ENCODE data around the gene PRKACA.

PRKACA gene

DNA sequence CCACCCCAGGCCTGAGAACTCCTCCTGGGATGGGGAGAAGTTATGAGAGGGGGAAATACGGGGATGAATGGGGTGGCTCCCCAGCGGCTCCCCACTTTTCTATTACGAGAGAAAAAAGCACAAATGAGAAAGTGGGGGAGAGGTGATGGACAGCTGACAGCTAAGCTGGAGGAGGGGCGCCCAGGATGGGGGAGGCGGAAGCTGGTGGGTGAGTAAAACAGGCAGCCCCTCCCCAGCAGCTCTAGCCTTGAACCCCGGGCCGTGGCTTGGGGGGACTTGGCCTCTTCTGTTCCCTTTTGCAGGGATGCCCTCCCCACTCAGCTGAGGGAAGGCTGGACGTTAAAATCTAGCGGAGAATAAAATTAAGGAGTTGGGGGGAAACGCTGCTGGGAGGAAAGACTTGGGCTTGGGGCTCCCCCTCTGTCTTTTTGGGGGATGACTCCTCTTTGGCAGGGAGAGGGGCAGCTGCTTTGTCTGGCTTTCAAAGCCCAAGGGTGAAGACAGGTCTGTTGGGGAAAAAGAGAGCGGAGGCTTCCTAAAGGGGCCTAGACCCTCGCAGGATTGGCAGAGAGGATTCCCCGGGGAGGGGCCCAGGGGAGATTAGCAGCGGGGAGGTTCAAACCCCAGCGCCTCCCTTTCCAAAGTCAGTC lies 25.6 kb downstream of the PRKACA start:
- peak; percentile 47 for DNase-seq

- DNase-seq: peak; percentile 85
Observed at GRCh38 chr19:14091081-14091812, 26.3 kb downstream of the PRKACA start.

GRCh38 chr19:14090509-14091080 lies 27.0 kb downstream of the PRKACA start, which contains the start of gene SAMD1:
SAMD1 (minus strand) TSS chr19:14090751.
- DNase-seq: peak; percentile 85

DNA sequence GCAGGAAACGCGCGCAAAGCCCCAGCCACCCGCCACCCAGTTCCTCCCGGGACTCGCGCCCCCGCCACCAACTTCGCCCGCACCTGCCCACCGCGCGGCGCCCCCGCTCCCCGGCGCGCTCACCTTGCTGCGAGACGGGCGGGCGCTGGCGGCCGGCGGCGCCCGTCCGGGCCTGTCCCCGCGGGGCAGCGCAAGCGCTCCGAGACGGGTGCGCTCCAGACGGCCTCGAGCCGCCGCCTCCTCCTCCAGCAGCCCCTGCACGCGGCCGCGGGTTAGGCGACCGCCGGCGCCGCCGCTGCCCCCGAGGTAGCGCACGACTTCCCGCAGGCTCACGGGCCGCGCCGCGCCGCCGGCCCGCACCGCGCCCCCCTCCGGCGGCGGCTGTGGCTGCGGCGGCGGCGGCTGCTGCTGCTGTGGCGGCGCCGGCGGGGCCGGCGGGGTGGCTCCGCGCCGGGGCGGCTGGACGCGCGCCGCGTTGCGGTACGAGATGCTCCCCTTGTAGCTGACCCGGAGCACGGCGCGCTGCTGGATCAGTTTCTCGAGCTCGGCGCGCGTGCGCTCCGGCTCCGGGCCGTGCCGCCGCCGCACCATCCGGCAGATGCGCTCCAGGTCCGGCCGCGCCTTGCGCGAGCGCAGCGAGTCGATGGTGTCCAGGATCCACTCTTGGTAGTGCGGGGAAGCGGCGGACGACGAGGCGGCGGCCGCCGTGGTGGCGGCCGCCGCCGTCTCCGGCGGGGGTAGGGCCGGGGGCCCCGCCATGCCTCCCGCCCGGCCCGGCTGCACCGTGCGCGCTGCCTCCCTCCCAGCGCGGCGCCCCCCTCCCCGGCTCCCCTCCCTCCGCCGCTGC lies 27.7 kb downstream of the PRKACA start:
- DNase-seq: peak; percentile 50

- DNase-seq: peak; percentile 28
Observed at GRCh38 chr19:14089412-14089661, 28.2 kb downstream of the PRKACA start.

- DNase-seq: no peak
Observed at GRCh38 chr19:14088634-14089411, 28.7 kb downstream of the PRKACA start.

DNA sequence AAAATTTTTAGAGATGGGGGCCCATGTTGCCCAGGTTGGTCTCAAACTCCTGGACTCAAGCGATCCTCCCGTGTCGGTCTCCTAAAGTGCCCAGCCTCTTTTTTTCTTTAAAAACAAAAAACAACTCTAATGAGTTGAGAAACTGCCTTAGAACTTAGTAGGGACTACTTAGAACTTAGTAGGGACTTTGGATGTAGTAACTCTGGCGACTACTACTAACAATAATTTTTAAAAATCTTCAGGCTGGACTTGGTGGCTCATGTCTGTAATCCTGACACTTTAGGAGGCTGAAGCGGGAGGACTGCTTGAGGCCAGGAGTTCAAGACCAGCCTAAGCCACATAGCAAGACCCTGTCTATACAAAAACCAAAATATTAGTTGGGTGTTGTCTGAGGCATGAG lies 31.5 kb downstream of the PRKACA start:
- DNase-seq: no peak

DNA sequence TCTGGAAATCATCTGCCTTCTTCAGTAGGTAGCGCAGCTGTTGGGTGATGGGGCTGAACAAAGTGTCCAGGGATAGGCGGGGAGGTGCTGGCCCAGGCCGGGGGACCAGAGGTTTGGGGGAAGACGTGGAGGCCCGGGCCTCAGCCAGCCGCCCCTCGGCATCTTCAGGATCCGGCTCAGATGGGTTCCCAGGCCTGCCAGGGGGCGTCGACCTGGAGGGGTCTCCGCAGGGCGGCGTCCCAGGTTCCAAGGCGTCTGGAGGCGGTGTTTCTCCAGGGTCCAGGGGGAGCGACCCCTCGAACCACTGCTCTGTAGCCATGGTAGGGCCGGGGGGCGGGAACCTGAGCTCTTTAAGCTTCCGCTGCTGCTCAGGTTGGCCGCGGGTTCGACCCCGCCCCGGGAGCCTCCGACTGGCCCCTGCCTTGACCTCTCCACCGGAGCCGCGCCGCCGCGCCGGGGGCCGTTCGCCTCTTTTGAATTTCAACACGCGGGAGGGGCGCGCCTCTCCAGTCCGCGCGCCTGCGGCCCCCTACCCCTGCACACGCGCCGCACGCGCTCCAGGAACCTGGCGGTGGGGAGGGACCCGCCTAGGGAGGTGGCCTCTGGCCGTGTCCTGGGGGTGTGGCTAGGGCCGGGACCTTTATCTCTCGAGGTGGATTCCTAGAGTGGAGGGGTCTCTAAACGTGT lies 32.1 kb downstream of the PRKACA start, which contains the start of gene C19orf67:
Gene C19orf67 (minus strand): TSS at position 475 of the 687 bp plus-strand sequence. CDS start 156 bp downstream, at position 319.
- DNase-seq: no peak

GRCh38 chr19:14082675-14082960 lies 34.9 kb downstream of the PRKACA start:
- no peak for DNase-seq

DNA sequence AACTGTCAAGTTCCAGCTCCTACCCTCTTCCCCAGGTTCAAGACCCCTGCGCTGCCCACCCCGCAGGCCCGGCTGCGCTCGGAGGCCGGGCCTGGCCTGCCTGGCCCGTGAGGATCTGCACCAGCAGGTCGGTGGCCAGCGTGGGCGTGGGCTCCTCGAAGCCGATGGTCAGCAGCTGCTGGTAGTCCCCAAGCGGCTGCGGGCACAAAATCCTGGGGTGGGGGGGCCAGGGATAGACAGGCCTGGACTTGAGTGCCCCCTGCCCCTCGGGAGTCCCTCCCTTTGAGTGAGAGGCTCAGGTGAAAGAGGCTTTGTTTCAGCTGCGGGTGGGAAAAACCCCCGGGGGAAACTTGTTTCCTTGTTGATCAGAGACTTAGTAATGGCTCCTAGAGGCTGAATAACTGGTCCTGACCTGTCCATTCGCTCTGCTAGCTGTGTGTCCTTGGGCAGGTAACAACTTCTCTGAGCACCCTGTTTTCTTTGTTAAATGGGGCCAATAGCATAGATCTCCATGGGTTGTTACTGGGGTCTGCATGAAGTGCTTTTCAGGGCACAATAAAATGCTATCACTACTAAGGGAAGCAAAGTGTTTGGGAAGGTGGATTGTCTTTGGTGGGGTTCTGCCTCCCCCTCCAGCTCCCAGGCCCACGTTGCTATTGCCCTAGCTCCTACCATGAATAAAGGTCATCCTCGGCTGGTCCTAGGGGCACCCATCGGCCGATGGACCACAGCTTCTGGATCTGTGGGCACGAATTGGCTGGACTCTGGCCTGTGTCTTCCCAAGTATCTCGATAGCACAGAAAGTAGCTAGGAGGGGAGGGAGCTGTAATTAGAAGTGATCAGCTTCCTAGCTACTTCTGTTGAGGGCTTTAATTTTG lies 35.5 kb downstream of the PRKACA start:
- no peak for DNase-seq

- DNase-seq: peak; percentile 100
Observed at GRCh38 chr19:14080887-14081796, 36.4 kb downstream of the PRKACA start.

- no peak for DNase-seq
Observed at GRCh38 chr19:14078411-14078810, 39.2 kb downstream of the PRKACA start.

GRCh38 chr19:14073925-14074838 lies 43.4 kb downstream of the PRKACA start:
- peak; percentile 32 for DNase-seq

DNA sequence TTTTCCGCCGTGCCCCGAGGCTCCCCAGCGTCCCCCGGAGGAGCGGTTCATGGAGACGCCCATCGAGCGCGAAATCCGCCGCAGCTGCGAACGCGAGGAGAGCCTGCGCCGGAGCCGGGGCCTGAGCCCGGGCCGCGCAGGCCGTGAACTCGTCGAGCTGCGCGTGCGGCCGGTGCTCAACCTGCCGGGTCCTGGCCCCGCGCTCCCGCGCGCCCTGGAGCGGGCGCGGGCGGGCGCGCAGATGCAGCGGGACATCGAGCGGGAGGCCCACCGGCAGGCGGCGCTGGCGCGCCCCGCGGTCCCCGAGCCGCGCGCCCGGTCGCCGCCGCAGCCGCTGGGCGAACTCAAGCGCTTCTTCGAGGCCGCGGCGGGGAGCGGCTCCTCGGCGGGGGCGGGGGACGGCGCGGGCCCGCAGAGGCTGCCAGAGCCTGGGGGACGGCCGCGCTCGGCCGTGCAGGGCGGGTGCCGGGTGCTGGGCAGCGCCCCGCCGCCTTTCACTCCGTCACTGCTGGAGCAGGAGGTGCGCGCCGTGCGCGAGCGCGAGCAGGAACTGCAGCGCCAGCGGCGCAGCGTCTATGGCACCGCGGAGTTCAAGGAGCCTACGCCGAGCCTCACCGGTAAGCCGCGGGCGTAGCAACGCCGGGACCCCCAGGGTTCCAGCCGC lies 44.2 kb downstream of the PRKACA start:
- DNase-seq: peak; percentile 74

GRCh38 chr19:14072535-14073260 lies 44.9 kb downstream of the PRKACA start, which contains the start of gene MISP3:
MISP3 (plus strand) TSS chr19:14072786; CDS start chr19:14073310, 524 bp downstream.
- peak; percentile 37 for DNase-seq

DNA sequence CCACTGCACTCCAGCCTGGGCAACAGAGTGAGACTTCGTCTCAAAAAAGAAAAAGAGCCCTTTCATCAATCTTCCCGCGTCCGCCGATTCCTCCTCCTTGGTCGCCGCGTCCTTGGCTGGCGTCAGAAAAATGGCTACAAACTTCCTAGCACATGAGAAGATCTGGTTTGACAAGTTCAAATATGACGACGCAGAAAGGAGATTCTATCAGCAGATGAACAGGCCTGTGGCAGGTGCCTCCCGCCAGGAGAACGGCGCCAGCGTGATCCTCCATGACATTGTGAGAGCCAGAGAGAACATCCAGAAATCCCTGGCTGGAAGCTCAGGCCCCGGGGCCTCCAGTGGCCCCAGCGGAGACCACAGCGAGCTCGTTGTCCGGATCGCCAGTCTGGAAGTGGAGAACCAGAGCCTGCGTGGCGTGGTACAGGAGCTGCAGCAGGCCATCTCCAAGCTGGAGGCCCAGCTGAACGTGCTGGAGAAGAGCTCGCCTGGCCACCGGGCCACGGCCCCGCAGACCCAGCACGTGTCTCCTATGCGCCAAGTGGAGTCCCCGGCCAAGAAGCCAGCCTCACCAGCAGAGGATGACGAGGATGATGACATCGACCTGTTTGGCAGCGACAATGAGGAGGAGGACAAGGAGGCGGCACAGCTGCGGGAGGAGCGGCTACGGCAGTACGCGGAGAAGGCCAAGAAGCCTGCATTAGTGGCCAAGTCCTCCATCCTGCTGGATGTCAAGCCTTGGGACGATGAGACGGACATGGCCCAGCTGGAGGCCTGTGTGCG lies 47.1 kb downstream of the PRKACA start:
- no peak for DNase-seq

GRCh38 chr19:14066134-14066533 lies 51.4 kb downstream of the PRKACA start:
- no peak for DNase-seq
